ENCODE data around the gene TRAPPC4.
"Not testable (repeated sequence)": the region's sequence is repeated elsewhere in the genome, so short reads cannot be mapped to it uniquely, and the experiment has no call there.

TRAPPC4 gene

GRCh38 chr11:119029069-119029339 lies 10.4 kb downstream of the TRAPPC4 start:
- in situ Hi-C loops (cut with HindIII; ENCODE audit: low pct_ligation_motif_present, low pct_unique_long_range_greater_than_20kb, low sequenced_read_pairs), result no loop called here
- DNase-seq, result no peak

DNA sequence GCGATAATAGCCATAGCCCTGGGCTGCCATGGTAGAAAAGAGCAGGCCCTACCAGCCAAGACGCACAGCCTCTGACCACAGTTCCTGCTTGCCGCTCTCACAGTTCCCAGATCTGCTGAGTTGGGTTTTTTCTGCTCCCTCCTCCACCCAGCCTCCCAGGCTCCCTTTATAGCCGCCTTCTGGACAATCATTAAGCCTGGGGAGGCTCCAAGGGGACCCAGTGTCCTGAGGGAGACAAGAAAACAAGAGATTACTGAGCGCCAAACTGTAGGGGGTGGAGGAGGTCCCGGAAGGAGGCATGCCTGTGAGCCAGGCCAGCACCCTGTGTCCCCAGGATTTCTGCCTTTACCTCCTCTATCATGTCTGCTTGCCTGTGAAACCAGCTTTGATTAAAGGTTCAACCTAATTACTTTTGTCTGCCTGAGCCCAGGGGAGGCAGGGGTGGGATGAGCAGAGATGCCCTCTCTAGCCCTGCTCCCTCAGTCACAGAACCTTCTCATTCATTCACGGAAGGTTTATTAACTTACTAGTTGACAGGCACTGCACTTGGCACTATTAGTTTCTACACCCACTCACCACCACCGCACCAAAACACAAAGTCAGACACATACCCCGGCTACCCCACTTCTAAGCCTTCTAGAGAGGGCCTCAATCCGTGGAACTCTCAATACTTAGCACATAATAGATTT lies 10.9 kb downstream of the TRAPPC4 start:
- in situ Hi-C loops (cut with HindIII; ENCODE audit: low pct_ligation_motif_present, low pct_unique_long_range_greater_than_20kb, low sequenced_read_pairs), result no loop called here
- peak; percentile 81 for DNase-seq

- DNase-seq, result no peak
- in situ Hi-C loops (cut with HindIII; ENCODE audit: low pct_ligation_motif_present, low pct_unique_long_range_greater_than_20kb, low sequenced_read_pairs), result no loop called here
These were observed 11.4 kb downstream of the TRAPPC4 start for GRCh38 chr11:119030029-119030328.

DNA sequence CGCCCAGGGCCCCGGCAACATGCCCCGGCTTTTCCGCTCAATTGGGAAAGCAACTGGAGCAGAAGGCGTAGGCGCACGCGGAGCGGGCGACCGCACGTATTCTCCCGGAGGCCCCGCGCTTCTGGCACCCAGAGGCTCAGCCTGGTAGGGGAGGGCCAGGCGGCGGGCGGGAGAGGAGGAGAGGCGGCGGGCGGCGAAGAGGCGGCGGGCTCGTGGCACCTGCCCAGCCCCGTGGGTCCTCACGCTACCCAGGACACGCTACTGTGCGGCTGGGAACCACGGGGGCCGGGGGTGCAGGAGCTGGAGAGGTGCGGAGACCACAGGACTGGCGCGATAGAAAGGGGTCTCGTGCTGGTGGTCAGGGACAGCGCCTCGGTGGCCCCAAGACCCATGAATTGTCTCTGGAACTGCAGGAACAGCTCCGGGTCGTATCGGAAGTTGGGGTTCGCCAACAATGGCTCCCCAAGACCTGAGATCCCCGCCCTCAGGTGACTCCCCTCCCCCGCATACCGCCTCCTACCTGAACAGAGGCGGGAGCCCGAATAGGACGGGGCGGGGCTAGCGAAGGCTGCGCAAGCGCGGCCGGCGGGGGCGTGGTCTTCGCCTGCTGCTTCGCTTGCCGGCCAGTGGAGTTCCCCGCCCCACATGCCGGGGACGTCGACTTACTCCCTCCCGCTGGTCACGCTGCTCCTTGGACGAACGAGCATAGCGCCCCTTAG lies 11.9 kb downstream of the TRAPPC4 start, which contains the start of gene SLC37A4:
SLC37A4 (minus strand) TSS at position 549 of the 719 bp plus-strand sequence.
- DNase-seq, result peak; percentile 97
- in situ Hi-C loops (cut with HindIII; ENCODE audit: low pct_ligation_motif_present, low pct_unique_long_range_greater_than_20kb, low sequenced_read_pairs), result no loop called here

- in situ Hi-C loops (cut with HindIII; ENCODE audit: low pct_ligation_motif_present, low pct_unique_long_range_greater_than_20kb, low sequenced_read_pairs), result no loop called here
- no peak for DNase-seq
These were observed 13.3 kb downstream of the TRAPPC4 start for GRCh38 chr11:119031912-119032280.

- in situ Hi-C loops (cut with HindIII; ENCODE audit: low pct_ligation_motif_present, low pct_unique_long_range_greater_than_20kb, low sequenced_read_pairs), result not testable (repeated sequence)
- DNase-seq, result peak; percentile 17
These were observed 14.9 kb downstream of the TRAPPC4 start for GRCh38 chr11:119033421-119033820.

DNA sequence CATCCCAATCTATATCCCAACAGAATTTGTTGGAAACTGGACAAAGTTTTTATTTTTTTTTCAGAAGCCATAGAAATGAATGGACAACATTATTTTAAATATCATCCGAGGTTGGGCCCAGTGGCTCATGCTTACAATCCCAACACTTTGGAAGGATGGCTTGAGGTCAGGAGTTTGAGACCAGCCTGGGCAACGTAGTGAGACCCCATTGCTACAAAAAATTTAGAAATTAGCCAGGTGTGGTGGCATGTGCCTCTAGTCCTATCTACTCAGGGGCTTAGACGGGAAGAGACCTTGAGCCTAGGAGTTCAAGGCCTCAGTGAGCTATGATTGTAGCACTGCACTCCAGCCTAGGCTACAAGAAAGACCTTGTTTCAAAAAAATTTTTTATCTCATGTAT lies 16.2 kb downstream of the TRAPPC4 start:
- in situ Hi-C loops (cut with HindIII; ENCODE audit: low pct_ligation_motif_present, low pct_unique_long_range_greater_than_20kb, low sequenced_read_pairs), result no loop called here
- no peak for DNase-seq

DNA sequence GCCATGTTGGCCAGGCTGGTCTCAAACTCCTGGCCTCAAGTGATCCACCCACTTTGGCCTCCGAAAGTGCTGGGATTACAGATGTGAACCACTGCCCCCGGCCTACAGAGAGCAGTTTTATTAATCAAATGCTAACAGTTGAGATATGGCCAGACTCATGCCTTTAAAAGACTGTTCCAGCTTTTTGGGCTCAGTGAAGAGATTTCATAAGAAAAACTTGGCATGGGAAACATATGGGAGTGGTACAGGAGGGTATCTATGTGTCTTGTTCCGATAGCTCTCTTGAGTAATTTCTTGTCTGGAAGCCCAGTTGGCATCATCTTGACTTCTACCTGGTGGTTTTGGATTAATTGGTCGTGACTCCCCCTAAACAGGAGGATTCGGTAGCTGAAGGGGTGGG lies 20.3 kb downstream of the TRAPPC4 start:
- DNase-seq, result no peak
- in situ Hi-C loops (cut with HindIII; ENCODE audit: low pct_ligation_motif_present, low pct_unique_long_range_greater_than_20kb, low sequenced_read_pairs), result no loop called here

DNA sequence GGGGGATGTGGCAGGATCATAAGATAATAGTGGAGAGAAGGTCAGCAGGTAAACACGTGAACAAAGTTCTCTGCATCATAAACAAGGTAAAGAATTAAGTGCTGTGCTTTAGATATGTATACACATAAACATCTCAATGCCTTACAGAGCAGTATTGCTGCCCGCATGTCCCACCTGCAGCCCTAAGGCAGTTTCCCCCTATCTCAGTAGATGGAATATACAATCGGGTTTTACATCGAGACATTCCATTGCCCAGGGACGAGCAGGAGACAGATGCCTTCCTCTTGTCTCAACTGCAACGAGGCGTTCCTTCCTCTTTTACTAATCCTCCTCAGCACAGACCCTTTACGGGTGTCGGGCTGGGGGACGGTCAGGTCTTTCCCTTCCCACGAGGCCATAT lies 20.9 kb downstream of the TRAPPC4 start:
- DNase-seq; in situ Hi-C loops (cut with HindIII; ENCODE audit: low pct_ligation_motif_present, low pct_unique_long_range_greater_than_20kb, low sequenced_read_pairs): not testable (repeated sequence)

DNA sequence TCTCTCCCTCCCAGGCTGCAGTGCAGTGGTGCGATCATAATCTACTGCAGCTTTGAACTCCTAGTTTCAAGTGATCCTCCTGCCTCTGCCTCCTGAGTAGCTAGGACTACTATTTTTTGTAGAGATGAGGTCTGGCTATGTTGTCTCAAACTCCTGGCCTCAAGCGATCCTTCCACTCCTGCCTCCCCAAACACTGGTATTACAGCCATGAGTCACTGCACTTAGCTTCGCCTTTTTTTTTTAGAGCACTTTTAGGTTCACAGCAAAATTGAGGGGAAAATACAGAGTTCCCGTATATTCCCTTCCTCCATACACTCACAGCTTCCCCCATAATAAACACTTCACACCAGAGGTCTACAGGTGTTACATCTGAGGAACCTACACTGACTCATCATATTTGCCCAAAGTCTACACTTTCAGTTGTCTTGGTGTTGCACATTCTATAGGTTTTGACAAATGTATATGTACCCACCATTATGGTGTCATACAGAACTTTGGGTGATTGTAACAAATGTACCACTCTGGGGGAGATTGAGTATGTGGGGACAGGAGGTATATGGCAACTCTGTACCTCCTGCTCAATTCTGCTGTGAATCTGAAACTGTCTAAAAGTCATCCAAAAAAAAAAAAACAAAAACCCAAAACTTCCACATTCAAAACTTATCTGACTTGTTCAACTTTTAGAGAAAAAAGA lies 23.4 kb downstream of the TRAPPC4 start:
- in situ Hi-C loops (cut with HindIII; ENCODE audit: low pct_ligation_motif_present, low pct_unique_long_range_greater_than_20kb, low sequenced_read_pairs), result no loop called here
- DNase-seq, result no peak

GRCh38 chr11:119042927-119043326 lies 24.4 kb downstream of the TRAPPC4 start:
- DNase-seq, result no peak
- in situ Hi-C loops (cut with HindIII; ENCODE audit: low pct_ligation_motif_present, low pct_unique_long_range_greater_than_20kb, low sequenced_read_pairs), result no loop called here

DNA sequence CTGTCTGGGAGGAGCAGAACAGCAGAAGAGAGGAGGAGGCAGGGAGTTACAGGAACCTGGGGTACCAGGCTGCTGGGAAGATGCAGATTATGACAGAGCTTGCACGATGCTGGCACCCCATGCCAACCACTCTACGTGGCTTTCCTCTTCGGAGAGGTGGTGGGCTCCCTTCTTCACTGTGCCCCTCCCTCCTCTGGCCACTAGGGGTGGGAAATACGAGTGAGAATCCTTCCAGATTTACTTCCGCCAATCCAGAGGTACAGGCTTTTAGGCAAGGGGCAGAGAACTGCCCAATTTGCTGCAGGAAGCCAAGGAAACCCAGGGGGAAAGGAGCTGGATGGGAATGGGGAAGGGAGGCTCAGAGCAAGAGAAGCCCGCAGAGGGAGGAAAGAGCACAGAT lies 26.1 kb downstream of the TRAPPC4 start:
- in situ Hi-C loops (cut with HindIII; ENCODE audit: low pct_ligation_motif_present, low pct_unique_long_range_greater_than_20kb, low sequenced_read_pairs), result no loop called here
- DNase-seq, result no peak

DNA sequence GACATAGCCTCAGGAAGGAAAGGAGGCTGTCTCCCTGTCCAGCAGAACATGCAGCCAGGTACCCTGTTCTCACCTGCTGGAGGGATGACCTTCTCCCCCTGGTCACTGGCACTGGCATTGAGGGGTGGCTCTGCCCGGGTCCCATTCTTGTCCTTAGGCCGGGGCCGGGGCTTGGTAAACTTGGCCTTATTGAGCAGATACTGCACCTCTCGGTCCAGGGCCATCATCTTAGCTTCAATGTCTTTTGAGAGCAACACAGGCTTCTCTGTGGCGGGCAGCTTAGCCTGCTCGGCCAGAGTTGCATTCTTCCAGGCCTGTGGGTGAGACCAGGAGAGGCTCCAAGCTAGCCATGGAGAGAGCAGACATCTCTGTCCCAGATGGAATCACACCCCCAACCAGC lies 27.9 kb downstream of the TRAPPC4 start:
- in situ Hi-C loops (cut with HindIII; ENCODE audit: low pct_ligation_motif_present, low pct_unique_long_range_greater_than_20kb, low sequenced_read_pairs), result no loop called here

GRCh38 chr11:119047205-119047604 lies 28.6 kb downstream of the TRAPPC4 start:
- in situ Hi-C loops (cut with HindIII; ENCODE audit: low pct_ligation_motif_present, low pct_unique_long_range_greater_than_20kb, low sequenced_read_pairs), result no loop called here
- DNase-seq, result no peak

More for the DNA sequence above, 27.9 kb downstream of the TRAPPC4 start:
- DNase-seq, result no peak

GRCh38 chr11:119048644-119049043 lies 30.1 kb downstream of the TRAPPC4 start:
- in situ Hi-C loops (cut with HindIII; ENCODE audit: low pct_ligation_motif_present, low pct_unique_long_range_greater_than_20kb, low sequenced_read_pairs), result no loop called here
- no peak for DNase-seq

DNA sequence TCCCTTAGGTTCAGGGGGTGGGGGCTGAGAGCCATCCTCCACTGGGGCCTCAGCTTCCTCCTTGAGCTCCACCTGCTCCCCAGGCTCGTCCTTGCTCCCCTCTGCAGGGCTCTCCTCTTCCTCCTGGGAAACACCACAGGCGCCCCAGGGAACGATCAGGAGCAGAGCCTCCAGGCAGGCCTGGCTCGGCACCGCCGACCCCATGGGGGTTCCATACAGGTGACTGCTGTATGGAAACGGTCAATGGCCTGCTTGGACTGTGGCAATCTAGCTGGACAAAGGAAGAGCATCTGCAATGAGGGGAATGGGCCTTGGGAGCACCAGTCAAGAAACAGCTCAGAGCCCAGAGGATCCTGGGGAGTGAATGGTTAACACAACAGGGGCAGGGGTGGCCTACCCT lies 30.5 kb downstream of the TRAPPC4 start:
- in situ Hi-C loops (cut with HindIII; ENCODE audit: low pct_ligation_motif_present, low pct_unique_long_range_greater_than_20kb, low sequenced_read_pairs), result no loop called here
- DNase-seq, result no peak

DNA sequence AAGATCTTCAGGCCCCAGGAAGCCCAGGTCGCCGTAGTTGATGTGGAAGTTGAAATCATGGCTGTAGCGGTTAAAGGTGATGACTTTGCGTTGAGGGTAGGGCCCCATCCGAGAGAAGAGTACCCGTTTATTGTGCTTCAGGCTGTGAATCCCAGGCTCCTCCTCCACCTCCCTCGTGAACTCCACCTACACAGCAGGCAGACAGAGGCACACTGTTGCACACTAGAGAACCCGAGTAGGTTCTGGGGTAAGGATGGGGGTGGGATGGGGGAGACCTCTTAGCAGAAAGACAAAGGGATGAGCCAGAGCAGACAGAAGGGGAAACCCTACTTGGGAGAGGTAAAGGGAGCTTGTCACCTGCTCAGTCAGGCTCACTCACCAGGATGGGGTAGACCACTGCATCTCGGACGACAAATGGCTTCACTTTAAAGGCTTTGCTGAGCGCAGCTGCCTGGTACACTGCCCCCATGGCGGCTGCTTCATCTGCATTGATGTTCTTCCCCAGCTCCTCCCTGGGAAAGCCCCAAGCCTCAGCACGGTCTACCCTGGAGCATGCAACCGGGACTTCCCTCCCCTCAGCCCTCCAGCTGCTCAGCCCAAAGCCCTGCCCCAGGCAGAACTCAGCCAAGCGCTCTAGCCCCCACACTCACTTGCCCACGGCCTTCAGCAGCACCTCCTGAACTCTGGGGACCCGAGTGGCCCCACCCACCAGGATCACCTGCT lies 33.0 kb downstream of the TRAPPC4 start:
- in situ Hi-C loops (cut with HindIII; ENCODE audit: low pct_ligation_motif_present, low pct_unique_long_range_greater_than_20kb, low sequenced_read_pairs), result no loop called here

GRCh38 chr11:119052163-119052814 lies 33.7 kb downstream of the TRAPPC4 start:
- in situ Hi-C loops (cut with HindIII; ENCODE audit: low pct_ligation_motif_present, low pct_unique_long_range_greater_than_20kb, low sequenced_read_pairs), result no loop called here
- DNase-seq, result no peak

More for the DNA sequence above, 33.0 kb downstream of the TRAPPC4 start:
- DNase-seq, result no peak

DNA sequence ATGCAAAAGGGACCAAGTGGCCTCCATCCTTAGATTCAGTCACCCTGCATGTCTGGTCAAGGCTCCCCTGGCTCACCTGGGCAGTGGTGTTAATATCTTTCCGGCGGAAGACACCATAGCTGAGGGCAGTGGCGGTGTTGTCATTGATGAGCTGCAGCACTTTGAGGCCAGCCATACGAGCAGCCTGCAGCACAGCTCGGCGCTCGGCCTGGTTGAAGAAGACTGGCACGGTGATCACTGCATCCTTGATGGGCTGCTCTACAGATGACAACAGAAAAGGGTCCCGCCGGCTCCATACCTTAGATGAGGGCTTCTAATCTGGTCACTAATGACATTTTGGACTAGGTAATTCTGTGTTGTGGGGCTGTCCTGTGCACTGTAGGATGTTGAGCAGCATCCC lies 35.9 kb downstream of the TRAPPC4 start:
- in situ Hi-C loops (cut with HindIII; ENCODE audit: low pct_ligation_motif_present, low pct_unique_long_range_greater_than_20kb, low sequenced_read_pairs), result no loop called here

More for the DNA sequence above, 35.9 kb downstream of the TRAPPC4 start:
- no peak for DNase-seq
